Nephron (organoid): Measurements from ENCODE around the gene PHF12.
"Not testable (repeated sequence)": the region's sequence is repeated elsewhere in the genome, so short reads cannot be mapped to it uniquely, and the experiment has no call there.

Experiments
- H3K27ac Mint-ChIP-seq, 3 experiments: 2 replicates each; pipeline ENCODE4 v1.8.0; 2020; ENCODE audit warnings: mixed read lengths in 3 of 3, mild to moderate bottlenecking in 2 of 3, moderate library complexity in 1 of 3
- H3K27me3 Mint-ChIP-seq: 2 replicates; pipeline ENCODE4 v1.8.0; 2021; ENCODE audit warnings: low read depth, mild to moderate bottlenecking, moderate library complexity, mixed read lengths
- H3K36me3 Mint-ChIP-seq: 2 replicates; pipeline ENCODE4 v1.8.0; 2020; ENCODE audit warnings: low read depth, mixed read lengths
- H3K4me1 Mint-ChIP-seq: 2 replicates; pipeline ENCODE4 v1.8.0; 2020; ENCODE audit warnings: mixed read lengths
- H3K4me3 Mint-ChIP-seq, 3 experiments: 2 replicates each; pipeline ENCODE4 v1.8.0; 2020; ENCODE audit warnings: mild to moderate bottlenecking in 3 of 3, mixed read lengths in 3 of 3, moderate library complexity in 2 of 3
- H3K9me3 Mint-ChIP-seq: 2 replicates; pipeline ENCODE4 v1.8.0; 2020; ENCODE audit warnings: mixed read lengths
- CTCF ChIP-seq, 3 experiments: fragments of 200-600 bp; sonication (generic); IDR thresholded peaks; one replicate each; pipeline ENCODE4 v1.5.0; 2021; ENCODE audit warnings: antibody characterized with exemption in 3 of 3; ENCODE audit not compliant: unreplicated experiment in 3 of 3

PHF12 gene

GRCh38 chr17:28906276-28906675, 45.0 kb downstream of the PHF12 start:
- peaks cover 31% of the 10 kb centered on the region for H3K4me1 Mint-ChIP-seq
- peaks cover 5% of the 10 kb centered on the region for H3K27me3 Mint-ChIP-seq
- H3K9me3 Mint-ChIP-seq, result no peaks in the 10 kb centered on the region
- H3K27ac Mint-ChIP-seq, result no peak overlapping the region
- H3K4me3 Mint-ChIP-seq, result no peak overlapping the region
- peaks cover 51% of the 10 kb centered on the region for H3K36me3 Mint-ChIP-seq
- no peak for TF ChIP-seq CTCF (IDR thresholded peaks at IDR 0.05; ENCODE audit: unreplicated experiment in 3 of 3)

GRCh38 chr17:28904800-28905199, 46.5 kb downstream of the PHF12 start:
- Mint-ChIP-seq H3K27ac (no peak overlapping the region), H3K4me1 (peaks cover 31% of the 10 kb centered on the region), H3K9me3 (no peaks in the 10 kb centered on the region), H3K27me3 (peaks cover 5% of the 10 kb centered on the region), H3K36me3 (peaks cover 44% of the 10 kb centered on the region), H3K4me3 (peak overlapping the region in 1 of 3 experiments; percentile 11)
- no peak for TF ChIP-seq CTCF (IDR thresholded peaks at IDR 0.05; ENCODE audit: unreplicated experiment in 3 of 3)

GRCh38 chr17:28903546-28903841, 47.8 kb downstream of the PHF12 start:
- H3K4me3 Mint-ChIP-seq, result peak overlapping the region; percentile 82 to 89 (median 86)
- H3K9me3 Mint-ChIP-seq, H3K27me3 Mint-ChIP-seq: not testable (repeated sequence)
- peaks cover 26% of the 10 kb centered on the region for H3K4me1 Mint-ChIP-seq
- H3K27ac Mint-ChIP-seq, result peak overlapping the region in 2 of 3 experiments; percentile 70 to 83
- peaks cover 35% of the 10 kb centered on the region for H3K36me3 Mint-ChIP-seq

GRCh38 chr17:28902819-28903545, 48.3 kb downstream of the PHF12 start, which contains the start of gene DHRS13:
Gene DHRS13, minus strand, starts transcription at chr17:28903079. Its CDS starts 135 bp downstream, at chr17:28902944.
- Mint-ChIP-seq H3K4me3 (peak within 1 kb of the TSS; percentile 86 to 89 (median 88)), H3K36me3 (peaks cover 34% of the 10 kb centered on the region), H3K9me3 (no peaks in the 10 kb centered on the region), H3K27ac (peak within 1 kb of the TSS in 2 of 3 experiments; percentile 87 to 94), H3K4me1 (peaks cover 24% of the 10 kb centered on the region), H3K27me3 (peaks cover 5% of the 10 kb centered on the region)
- peak; percentile 87 to 98 (median 97) for TF ChIP-seq CTCF (IDR thresholded peaks at IDR 0.05; ENCODE audit: unreplicated experiment in 3 of 3)

GRCh38 chr17:28901866-28902818, 49.2 kb downstream of the PHF12 start:
- H3K36me3 Mint-ChIP-seq, result peaks cover 26% of the 10 kb centered on the region
- H3K4me3 Mint-ChIP-seq, result peak overlapping the region; percentile 86 to 88 (median 87)
- H3K4me1 Mint-ChIP-seq, result peaks cover 16% of the 10 kb centered on the region
- H3K27me3 Mint-ChIP-seq, result peaks cover 5% of the 10 kb centered on the region
- peak overlapping the region in 2 of 3 experiments; percentile 87 to 94 for H3K27ac Mint-ChIP-seq
- TF ChIP-seq CTCF (IDR thresholded peaks at IDR 0.05; ENCODE audit: unreplicated experiment in 3 of 3), result no peak
- H3K9me3 Mint-ChIP-seq, result no peaks in the 10 kb centered on the region

GRCh38 chr17:28900986-28901726, 50.2 kb downstream of the PHF12 start:
- Mint-ChIP-seq H3K4me1 (peaks cover 17% of the 10 kb centered on the region), H3K4me3 (peak overlapping the region; percentile 86 to 88 (median 87)), H3K9me3 (no peaks in the 10 kb centered on the region), H3K27me3 (peaks cover 5% of the 10 kb centered on the region), H3K27ac (peak overlapping the region in 2 of 3 experiments; percentile 87 to 94), H3K36me3 (peaks cover 18% of the 10 kb centered on the region)
- no peak for TF ChIP-seq CTCF (IDR thresholded peaks at IDR 0.05; ENCODE audit: unreplicated experiment in 3 of 3)
